Middle frontal gyrus (tissue), 1 donor: ENCODE data around the gene DYNC2H1.

Source experiments
- DNase-seq: peaks from one replicate; pipeline ENCODE4 v3.0.0-alpha.2; 2015; ENCODE audit warnings: low spot score; ENCODE audit errors: extremely low spot score

DYNC2H1 gene

DNA sequence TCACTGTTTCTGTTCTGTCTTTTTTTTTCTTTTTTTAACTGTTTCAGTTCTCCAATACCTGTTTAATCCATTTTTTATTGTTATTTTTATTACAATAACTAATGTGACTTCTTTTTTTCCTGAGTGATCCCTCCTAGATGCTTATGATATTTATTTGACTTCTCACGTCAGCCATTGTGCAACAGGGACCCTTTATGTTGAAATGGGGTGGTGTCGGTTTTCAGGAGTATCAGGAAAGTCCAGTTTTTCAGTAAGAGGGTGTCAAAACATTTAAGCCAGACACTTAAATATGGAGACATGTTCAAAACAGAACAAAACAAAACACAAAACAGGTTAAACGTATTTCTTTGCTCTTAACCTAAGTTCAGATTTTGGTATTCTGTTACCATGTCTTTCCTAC lies 418.8 kb downstream of the DYNC2H1 start:
- DNase-seq, result no peak

DNA sequence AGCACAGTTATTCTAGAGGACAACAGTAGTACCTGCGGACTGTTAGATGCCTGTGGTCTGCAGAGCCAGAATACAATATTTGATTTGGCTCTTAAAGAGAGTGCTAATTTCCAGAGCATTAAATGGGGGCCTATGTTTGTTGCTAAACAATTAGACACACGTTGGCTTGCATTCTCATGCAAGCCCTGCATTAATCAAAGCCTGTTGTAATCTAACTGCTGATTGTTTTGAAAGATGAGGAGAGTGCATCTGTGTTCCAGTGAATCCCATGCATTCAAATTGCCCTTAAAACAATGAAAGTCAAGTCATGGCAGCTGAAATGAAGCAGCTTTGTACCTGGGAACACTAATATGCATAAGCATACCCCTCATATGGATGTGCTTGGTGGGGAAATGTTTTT lies 419.4 kb downstream of the DYNC2H1 start:
- DNase-seq, result no peak

DNA sequence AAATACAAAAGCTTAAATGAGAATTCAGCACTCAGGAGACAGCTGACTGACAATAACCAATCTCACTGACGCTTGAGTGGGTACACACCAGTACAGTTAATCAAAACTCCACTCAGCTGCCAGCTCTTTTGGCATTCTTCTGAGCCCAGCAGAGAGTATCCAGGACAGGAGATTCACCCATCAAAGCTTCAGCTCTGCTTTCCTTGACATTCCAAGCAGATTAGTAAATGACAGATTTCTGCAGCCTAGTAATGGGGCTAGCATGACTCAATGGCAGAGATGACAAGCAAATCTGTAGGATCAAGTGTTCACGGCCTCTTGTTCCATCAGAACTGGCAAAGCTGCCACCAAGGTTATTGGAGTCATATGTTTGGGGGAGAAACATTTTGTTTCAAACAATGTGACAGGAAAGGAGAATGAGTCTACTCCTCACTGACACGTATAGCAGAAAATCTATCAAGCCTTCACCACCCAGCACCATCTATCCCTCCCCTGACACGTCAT lies 420.0 kb downstream of the DYNC2H1 start:
- no peak for DNase-seq
